Fibroblast of pulmonary artery (primary cell): ENCODE measurements around the gene SNX30.

Source experiments
- DNase-seq: peaks from one replicate; pipeline ENCODE4 v3.0.0-alpha.2; 2010; ENCODE audit warnings: low read depth
- H3K4me3 ChIP-seq: replicated peaks from 2 replicates; pipeline ENCODE4 v1.5.1; 2011; ENCODE audit warnings: low read depth, mild to moderate bottlenecking, control low read depth, low read length, moderate library complexity
- TF ChIP-seq, protein P1 (sequence below): IDR thresholded peaks from 2 replicates; pipeline ENCODE4 v1.5.1; 2011; ENCODE audit warnings: mild to moderate bottlenecking, control low read depth, low read length, inconsistent platforms; ENCODE audit errors: missing control alignments

SNX30 gene

DNA sequence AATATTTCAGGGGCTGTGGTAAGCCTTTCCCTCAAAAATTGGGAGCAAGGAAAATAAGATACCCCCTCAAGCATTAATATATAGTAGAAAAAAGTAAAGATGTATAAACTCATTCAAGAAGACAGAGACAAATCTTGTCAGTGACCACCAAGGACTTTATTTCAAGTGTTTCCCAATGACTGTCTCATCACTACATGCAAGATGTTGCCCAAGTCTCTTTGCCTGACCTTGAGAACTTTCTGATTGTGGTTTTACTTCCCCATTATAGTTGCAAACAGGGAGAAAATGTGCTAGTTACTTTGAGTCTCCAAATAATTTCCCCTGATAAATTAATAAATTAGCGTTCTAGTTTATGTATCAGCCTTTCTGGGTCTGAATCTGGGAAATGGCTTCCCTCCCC is 144.1 kb downstream of the SNX30 start:
- TF ChIP-seq, protein P1, sequence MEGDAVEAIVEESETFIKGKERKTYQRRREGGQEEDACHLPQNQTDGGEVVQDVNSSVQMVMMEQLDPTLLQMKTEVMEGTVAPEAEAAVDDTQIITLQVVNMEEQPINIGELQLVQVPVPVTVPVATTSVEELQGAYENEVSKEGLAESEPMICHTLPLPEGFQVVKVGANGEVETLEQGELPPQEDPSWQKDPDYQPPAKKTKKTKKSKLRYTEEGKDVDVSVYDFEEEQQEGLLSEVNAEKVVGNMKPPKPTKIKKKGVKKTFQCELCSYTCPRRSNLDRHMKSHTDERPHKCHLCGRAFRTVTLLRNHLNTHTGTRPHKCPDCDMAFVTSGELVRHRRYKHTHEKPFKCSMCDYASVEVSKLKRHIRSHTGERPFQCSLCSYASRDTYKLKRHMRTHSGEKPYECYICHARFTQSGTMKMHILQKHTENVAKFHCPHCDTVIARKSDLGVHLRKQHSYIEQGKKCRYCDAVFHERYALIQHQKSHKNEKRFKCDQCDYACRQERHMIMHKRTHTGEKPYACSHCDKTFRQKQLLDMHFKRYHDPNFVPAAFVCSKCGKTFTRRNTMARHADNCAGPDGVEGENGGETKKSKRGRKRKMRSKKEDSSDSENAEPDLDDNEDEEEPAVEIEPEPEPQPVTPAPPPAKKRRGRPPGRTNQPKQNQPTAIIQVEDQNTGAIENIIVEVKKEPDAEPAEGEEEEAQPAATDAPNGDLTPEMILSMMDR = no peak
- H3K4me3 ChIP-seq = no peak overlapping the region
- no peak for DNase-seq

DNA sequence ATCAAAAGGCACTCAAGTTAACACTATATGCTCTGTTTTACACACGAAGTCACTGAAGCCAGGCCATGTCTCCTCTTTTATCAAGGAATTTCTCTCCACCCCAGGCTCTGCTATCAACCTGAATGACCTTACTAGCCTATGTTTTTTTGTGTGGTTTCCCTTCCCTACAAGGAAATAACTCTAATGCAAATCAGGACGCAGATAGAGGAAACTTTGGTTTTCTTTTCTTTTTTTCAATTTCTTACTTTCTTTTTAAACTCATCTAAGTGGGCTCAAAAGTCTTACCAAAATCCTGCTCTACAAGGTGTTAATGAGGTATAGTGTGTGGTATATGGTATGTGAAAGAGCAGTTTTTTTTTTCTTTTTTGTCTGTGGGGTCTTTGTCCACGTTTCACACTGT is 145.6 kb downstream of the SNX30 start:
- DNase-seq = no peak
- no peak overlapping the region for H3K4me3 ChIP-seq

DNA sequence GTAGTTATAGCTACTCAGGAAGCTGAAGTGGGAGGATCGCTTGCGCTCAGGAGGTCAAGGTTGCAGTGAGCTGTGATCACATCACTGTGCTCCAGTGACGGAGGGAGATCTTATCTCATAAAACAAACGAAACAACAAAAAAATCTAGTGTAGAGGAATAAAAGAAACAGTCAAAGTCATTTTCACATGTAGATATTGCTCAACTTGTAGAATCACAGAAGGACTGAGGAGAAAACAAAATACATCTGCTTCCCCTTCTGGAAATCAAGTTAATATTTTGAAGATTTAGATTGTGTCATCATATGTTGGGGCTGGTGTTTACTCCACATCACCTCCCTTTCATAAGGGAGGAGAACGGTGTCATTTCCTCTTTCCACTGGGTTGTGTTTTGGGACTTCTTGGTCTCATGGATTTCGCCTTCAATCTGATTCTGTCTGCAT is 148.3 kb downstream of the SNX30 start:
- H3K4me3 ChIP-seq = no peak overlapping the region
- TF ChIP-seq, protein P1 = no peak
- DNase-seq = peak; percentile 42

More for the DNA sequence above, 145.6 kb downstream of the SNX30 start:
- TF ChIP-seq, protein P1 = no peak

DNA sequence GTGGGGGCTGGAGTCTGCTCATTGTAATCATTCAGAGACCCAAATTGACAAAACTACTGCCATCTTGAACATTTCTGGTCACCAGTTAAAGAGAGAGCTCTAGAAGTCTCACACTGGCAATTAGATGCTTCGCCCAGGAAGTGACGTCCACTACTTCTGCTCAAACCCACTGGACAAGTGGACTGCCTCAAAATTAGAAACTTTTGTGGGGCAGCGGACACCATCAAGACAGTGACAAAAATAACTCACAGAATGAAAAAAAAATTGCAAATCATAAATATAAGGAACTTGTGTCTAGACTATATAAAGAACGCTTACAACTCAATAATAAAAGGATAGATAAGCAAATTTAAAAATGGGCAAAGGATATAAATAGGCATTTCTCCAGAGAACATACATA is 149.9 kb downstream of the SNX30 start:
- no peak for DNase-seq
- no peak overlapping the region for H3K4me3 ChIP-seq
- TF ChIP-seq, protein P1 = no peak

DNA sequence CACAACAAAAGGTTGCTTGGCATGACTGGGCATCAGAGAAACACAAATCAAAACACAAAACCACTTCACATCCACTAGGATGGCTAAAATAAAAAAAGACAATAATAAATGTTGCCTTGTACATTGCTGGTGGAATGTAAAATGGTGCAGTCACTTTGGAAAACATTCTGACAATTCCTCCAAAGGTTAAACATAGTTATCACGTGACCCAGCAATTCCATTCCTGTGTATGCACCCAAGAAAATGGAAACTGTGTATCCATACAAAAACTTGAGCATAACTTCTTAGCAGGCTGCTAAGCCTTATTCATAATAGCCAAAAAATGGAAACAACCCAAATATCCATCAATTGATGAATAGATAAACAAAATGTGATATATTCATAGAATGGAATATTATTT is 150.3 kb downstream of the SNX30 start:
- H3K4me3 ChIP-seq = no peak overlapping the region

DNA sequence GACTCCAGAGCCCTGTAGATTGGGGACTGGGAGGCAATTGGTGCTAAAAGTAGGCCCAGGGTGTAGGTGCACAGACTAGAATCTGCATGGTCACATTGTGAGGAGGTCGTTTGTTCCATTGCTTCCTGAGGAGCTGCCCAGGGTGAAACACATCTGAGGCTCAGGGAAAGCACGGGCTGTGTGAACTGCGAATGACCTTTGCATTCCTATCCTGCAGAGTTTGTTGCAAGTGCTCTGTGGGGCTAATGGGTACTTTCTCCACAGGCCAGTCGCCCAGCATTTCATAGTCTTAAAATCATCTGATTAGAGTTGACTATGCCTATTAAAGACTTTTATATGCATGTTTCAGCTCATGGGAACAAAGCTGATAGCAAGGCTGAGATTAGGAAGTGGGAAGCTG is 154.5 kb downstream of the SNX30 start:
- TF ChIP-seq, protein P1 = no peak
- DNase-seq = no peak
- H3K4me3 ChIP-seq = no peak overlapping the region

More for the DNA sequence above, 150.3 kb downstream of the SNX30 start:
- DNase-seq = no peak
- TF ChIP-seq, protein P1 = no peak

DNA sequence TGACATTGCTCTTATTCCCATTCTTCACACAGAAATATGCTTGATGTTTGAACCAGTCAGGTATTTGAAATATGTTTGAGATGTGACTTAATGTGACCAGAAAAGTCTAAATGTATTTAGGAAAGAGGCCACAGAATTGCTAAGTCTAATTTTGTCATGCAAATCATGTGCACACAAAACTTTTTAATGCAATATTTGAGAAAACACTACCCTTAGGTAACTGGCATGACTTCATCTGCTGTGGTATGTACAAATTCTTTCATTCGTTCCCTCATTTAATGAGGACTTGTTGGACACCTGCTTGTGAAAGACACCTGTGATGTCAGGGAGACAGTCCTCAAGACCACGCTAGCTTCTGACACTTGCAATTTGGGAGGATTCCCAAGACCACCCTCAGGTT is 161.2 kb downstream of the SNX30 start:
- DNase-seq = no peak
- TF ChIP-seq, protein P1 = no peak
- no peak overlapping the region for H3K4me3 ChIP-seq
